ENCODE measurements around the gene ATP1A1.

The ATP1A1 gene

GRCh38 chr1:116415699-116416533 is 42.9 kb downstream of the ATP1A1 start:
- DNase-seq, result no peak

- DNase-seq, result no peak
These were observed 43.9 kb downstream of the ATP1A1 start for GRCh38 chr1:116416854-116417513.

GRCh38 chr1:116417678-116418077 is 44.6 kb downstream of the ATP1A1 start:
- no peak for DNase-seq

- no peak for DNase-seq
These were observed 45.2 kb downstream of the ATP1A1 start for GRCh38 chr1:116418091-116418830.

GRCh38 chr1:116420417-116421200 is 47.6 kb downstream of the ATP1A1 start:
- no peak for DNase-seq

GRCh38 chr1:116424438-116424837 is 51.4 kb downstream of the ATP1A1 start:
- no peak for DNase-seq

- DNase-seq, result no peak
These were observed 51.8 kb downstream of the ATP1A1 start for GRCh38 chr1:116424863-116425262.

GRCh38 chr1:116425987-116426386 is 52.9 kb downstream of the ATP1A1 start:
- no peak for DNase-seq

GRCh38 chr1:116426401-116426800 is 53.4 kb downstream of the ATP1A1 start:
- DNase-seq, result no peak

- DNase-seq, result no peak
These were observed 55.5 kb downstream of the ATP1A1 start for GRCh38 chr1:116428576-116428975.

GRCh38 chr1:116429821-116430374 is 56.9 kb downstream of the ATP1A1 start:
- no peak for DNase-seq

- DNase-seq, result no peak
These were observed 58.9 kb downstream of the ATP1A1 start for GRCh38 chr1:116431870-116432500.

GRCh38 chr1:116432655-116433265 is 59.7 kb downstream of the ATP1A1 start:
- peak; percentile 73 for DNase-seq

- DNase-seq, result peak; percentile 86
These were observed 60.5 kb downstream of the ATP1A1 start for GRCh38 chr1:116433275-116434257.

GRCh38 chr1:116434849-116435248 is 61.8 kb downstream of the ATP1A1 start:
- no peak for DNase-seq

GRCh38 chr1:116435806-116436610 is 63.0 kb downstream of the ATP1A1 start:
- no peak for DNase-seq

GRCh38 chr1:116436611-116436970 is 63.5 kb downstream of the ATP1A1 start:
- DNase-seq, result no peak

- DNase-seq, result no peak
These were observed 66.7 kb downstream of the ATP1A1 start for GRCh38 chr1:116439701-116440100.

- DNase-seq, result no peak
These were observed 67.7 kb downstream of the ATP1A1 start for GRCh38 chr1:116440731-116441130.

Data from NCI-H2029 treated with DMSO at 0.1 percent for 48 hours (cell line).